Adipocyte (in vitro differentiated cells): Measurements from ENCODE around the gene SETD1A.
"Not testable (repeated sequence)": the region's sequence is repeated elsewhere in the genome, so short reads cannot be mapped to it uniquely, and the experiment has no call there.

Experiments used
- DNase-seq: peaks from one replicate; pipeline ENCODE4 v3.0.0-alpha.2; 2015; ENCODE audit warnings: low read depth
- H3K27me3 ChIP-seq: replicated peaks from 2 replicates; pipeline ENCODE4 v1.7.0; 2013; ENCODE audit warnings: mild to moderate bottlenecking, low read length, moderate library complexity; ENCODE audit not compliant: control insufficient read depth, insufficient read depth
- H3K36me3 ChIP-seq: 2 replicates; pipeline ENCODE4 v1.7.0; 2013; ENCODE audit warnings: low read length, mild to moderate bottlenecking, moderate library complexity; ENCODE audit not compliant: control insufficient read depth, insufficient read depth, severe bottlenecking
- H3K4me1 ChIP-seq: 2 replicates; pipeline ENCODE4 v1.7.0; 2013; ENCODE audit warnings: mild to moderate bottlenecking, low read length, moderate library complexity; ENCODE audit not compliant: control insufficient read depth, insufficient read depth
- H3K4me3 ChIP-seq: 2 replicates; pipeline ENCODE4 v1.7.0; 2013; ENCODE audit warnings: mild to moderate bottlenecking, low read length, moderate library complexity
- H3K9ac ChIP-seq: 2 replicates; pipeline ENCODE4 v1.7.0; 2013; ENCODE audit warnings: mild to moderate bottlenecking, low read length, moderate library complexity
- H3K9me3 ChIP-seq: 2 replicates; pipeline ENCODE4 v1.7.0; 2013; ENCODE audit warnings: mild to moderate bottlenecking, low read length, moderate library complexity; ENCODE audit not compliant: control insufficient read depth

SETD1A gene

DNA sequence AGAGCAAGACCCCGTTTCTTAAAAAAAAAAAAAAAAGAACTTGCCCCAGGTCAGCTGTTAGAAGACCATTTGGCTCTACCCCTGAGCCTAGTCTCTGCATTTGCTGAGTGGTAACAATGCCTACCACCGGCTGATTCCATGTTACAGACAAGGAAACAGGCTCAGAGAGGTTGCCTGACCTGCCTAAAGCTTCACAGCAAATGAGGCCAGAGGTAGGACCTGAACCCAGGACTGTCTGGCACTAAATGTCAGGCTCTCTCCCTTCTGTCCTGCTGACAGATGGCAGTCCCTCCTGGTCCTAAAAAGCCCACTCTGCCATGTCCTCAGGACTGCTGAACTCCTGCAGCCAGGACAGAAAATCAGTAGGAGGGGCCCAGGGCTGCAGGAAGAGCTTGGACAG lies 47.1 kb downstream of the SETD1A start:
- Histone ChIP-seq H3K9ac (no peak overlapping the region), H3K36me3 (no peaks in the 10 kb centered on the region), H3K9me3 (no peaks in the 10 kb centered on the region), H3K4me3 (no peak overlapping the region), H3K27me3 (no peaks in the 10 kb centered on the region), H3K4me1 (peaks cover 10% of the 10 kb centered on the region)
- no peak for DNase-seq

DNA sequence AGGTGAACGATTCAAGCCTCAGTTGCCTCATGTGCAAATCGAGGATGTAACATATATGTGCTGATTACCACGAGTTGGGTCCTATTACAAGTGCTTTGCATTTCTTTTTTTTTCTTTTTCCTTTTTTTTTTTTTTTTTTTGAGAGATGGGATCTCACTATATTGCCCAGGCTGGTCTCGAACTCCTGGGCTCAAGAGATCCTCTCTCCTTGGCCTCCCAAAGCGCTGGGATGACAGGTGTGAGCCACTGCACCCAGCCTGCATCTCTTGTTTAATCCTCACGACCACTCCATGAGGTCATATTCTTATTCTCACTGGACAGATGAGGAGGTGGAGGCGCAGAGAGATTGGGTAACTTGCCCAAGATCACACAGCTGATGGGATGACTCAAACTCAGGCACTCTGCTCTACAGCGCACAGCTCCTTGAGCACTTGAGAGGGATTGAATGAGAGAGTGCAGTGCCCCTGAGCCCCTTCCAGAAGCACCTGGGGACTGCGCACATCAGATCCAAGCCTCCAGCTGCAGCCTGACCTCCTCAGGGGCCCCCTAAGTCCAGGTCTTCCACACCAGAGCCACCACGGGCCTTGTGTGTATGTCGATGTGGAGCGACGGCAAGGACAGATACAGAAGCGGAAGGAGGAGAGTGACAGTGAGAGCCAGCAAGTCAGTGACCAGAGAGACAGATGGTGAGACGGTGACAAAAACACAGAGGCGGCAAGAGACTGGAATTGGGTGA lies 48.0 kb downstream of the SETD1A start:
- no peak overlapping the region for H3K4me3 ChIP-seq
- H3K9me3 ChIP-seq, result no peaks in the 10 kb centered on the region
- H3K27me3 ChIP-seq, result no peaks in the 10 kb centered on the region
- H3K36me3 ChIP-seq, result no peaks in the 10 kb centered on the region
- DNase-seq, result no peak
- H3K4me1 ChIP-seq, result peaks cover 4% of the 10 kb centered on the region
- H3K9ac ChIP-seq, result no peak overlapping the region

DNA sequence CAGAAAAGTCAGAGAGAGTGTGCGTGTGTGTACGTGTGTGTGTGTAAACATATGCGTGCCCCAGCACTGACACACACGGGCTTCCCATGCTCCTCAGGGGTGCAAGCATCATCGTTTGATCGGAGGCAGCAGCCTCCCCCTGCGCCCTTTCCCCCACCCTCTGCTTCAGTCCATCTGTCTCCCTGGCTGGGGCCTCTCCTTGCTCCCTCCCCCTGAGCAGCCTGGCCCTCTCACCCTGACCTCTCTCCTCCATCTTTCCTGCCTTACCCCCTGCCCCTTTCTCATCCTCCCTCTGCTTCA lies 48.5 kb downstream of the SETD1A start:
- no peak for DNase-seq
- H3K4me1 ChIP-seq, result peaks cover 4% of the 10 kb centered on the region
- no peaks in the 10 kb centered on the region for H3K36me3 ChIP-seq
- no peak overlapping the region for H3K4me3 ChIP-seq
- no peak overlapping the region for H3K9ac ChIP-seq
- no peaks in the 10 kb centered on the region for H3K9me3 ChIP-seq
- H3K27me3 ChIP-seq, result peaks cover 3% of the 10 kb centered on the region

DNA sequence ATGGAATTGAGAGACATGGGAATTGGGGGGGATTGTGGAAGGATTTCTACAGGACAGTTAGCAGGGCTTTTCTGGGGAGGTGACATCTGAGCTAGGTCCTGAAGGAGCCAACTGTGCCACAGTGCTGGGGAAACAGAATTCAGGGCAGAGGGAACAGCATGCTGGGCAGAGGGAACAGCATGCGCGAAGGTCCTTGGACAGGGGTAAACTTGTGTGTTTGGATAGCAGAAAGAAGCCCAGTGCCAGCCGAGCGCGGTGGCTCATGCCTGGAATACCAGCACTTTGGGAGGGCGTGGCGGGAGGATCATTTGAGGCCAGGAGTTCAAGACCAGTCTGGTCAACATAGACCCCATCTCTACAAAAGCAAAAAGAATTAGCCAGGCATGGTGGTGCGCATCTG lies 49.0 kb downstream of the SETD1A start:
- DNase-seq, result no peak
- H3K27me3 ChIP-seq, result peaks cover 8% of the 10 kb centered on the region
- no peak overlapping the region for H3K4me3 ChIP-seq
- H3K9ac ChIP-seq, result no peak overlapping the region
- H3K4me1 ChIP-seq, result peaks cover 4% of the 10 kb centered on the region
- H3K9me3 ChIP-seq, result no peaks in the 10 kb centered on the region
- no peaks in the 10 kb centered on the region for H3K36me3 ChIP-seq

DNA sequence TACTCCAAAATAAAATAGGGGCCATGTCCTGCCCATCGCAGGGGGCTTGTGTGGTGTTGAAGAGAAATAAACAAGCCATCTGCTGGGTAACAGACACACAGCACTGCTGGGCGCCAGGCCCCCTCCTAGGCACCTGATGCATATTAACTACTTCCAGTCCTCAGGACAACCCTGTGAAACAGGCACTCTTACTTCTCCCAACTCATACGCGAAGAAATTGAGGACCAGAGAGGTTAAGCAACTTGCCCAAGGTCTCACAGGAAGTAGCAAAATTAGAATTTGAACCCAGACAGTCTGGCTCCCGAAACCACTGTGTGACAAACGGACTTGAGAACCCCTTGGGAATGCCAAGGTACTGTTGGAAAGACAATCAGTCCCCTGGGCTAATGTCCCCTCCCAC lies 50.1 kb downstream of the SETD1A start:
- Histone ChIP-seq H3K36me3 (no peaks in the 10 kb centered on the region), H3K4me1 (no peaks in the 10 kb centered on the region), H3K9ac (no peak overlapping the region), H3K4me3 (no peak overlapping the region), H3K9me3 (no peaks in the 10 kb centered on the region), H3K27me3 (peaks cover 19% of the 10 kb centered on the region)
- no peak for DNase-seq

DNA sequence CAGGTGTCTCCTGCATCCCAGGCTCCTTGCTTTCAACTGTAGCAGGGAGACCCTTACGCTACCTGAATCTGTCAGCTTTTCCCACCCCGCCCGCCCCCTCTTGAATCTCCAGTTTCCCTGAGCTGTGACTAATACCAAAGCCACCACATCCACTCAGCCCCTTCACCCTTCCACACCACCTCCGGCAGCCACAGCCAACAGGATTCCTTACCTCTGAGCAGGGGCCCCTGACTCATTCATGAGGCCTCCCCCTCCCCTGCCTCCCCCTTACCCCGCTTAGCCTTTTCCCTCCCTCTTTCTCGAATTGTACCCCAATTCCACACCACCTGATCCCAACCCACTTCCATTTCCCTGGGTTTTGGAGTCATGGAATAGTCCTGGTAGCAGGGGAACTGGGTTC lies 50.6 kb downstream of the SETD1A start:
- Histone ChIP-seq H3K9me3 (no peaks in the 10 kb centered on the region), H3K9ac (no peak overlapping the region), H3K4me1 (no peaks in the 10 kb centered on the region), H3K36me3 (no peaks in the 10 kb centered on the region), H3K27me3 (peaks cover 19% of the 10 kb centered on the region), H3K4me3 (no peak overlapping the region)
- peak; percentile 31 for DNase-seq

DNA sequence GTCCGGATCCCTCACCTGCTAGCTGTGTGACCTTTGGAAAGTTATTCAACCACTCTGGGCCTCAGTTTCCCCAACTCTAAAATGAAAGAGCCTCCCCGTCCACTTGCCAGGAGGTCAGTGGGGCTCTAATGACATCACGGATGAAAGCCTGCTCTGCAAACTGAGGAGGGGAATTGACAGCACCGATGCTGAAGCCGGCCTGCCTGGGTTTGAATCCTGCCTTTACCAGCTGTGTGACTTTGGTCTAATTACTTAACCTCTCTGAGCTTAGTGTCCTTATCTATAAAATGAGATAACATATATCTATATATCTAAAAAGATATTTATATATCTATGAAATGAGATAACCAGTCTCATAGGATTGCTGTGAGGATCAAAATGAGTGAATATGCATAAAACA lies 51.0 kb downstream of the SETD1A start:
- Histone ChIP-seq H3K36me3 (no peaks in the 10 kb centered on the region), H3K4me3 (no peak overlapping the region), H3K4me1 (no peaks in the 10 kb centered on the region), H3K9me3 (no peaks in the 10 kb centered on the region), H3K9ac (no peak overlapping the region), H3K27me3 (peaks cover 19% of the 10 kb centered on the region)
- DNase-seq, result no peak

DNA sequence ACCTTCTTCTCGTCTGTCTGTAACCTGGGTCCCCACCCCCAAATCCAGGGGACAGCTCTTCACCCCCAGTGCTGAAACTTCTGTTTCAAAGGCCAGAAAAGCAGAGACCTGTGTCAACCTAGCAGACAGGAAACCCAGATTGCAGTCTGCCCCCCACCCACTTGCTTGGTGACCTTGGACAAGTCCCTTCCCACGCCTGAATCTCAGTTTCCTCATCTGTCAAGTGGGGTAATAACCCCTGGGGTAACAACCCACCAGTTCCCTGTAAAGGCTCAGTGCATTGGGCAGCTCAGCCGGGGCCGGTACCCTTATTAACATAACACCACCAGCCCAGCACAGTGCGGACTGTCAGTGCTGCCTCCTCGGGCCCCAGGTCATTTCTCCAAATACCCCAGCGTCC lies 51.6 kb downstream of the SETD1A start:
- Histone ChIP-seq H3K36me3 (no peaks in the 10 kb centered on the region), H3K4me1 (no peaks in the 10 kb centered on the region), H3K27me3 (peaks cover 19% of the 10 kb centered on the region), H3K4me3 (no peak overlapping the region), H3K9ac (no peak overlapping the region), H3K9me3 (no peaks in the 10 kb centered on the region)
- DNase-seq, result no peak

DNA sequence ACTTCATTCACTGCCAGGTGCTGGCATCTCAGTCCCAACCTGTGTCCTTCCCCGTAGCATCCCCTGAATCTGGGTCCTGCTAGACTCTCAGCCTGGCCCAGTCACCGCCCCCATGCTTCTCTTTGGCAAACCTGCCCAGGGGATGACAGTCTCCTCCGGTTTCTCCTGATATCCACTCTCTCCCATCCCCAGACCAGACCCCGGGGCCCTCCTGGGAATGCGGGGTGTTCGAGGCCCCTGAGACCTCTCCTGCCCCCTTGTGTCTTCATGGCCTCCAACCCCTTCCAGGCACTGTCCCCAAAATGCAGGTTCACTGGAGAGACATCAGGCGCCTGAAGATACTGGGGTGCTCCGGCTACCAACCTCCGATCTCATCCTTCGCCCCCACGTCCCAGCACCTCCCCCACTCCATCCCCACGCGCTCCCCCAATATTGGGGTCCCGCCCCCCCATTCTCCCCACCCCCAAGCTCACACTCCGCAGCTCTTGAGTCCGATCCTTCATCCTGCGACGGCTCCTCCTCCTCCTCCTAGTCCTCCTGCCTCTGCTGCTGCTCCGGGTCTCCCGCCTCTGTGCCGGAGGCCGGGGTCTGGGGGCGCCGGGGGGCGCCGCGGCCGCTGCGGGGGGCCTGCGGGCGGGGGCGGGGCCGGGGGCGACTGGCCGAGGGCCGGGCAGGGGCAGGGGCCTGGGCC lies 52.5 kb downstream of the SETD1A start:
- no peaks in the 10 kb centered on the region for H3K4me1 ChIP-seq
- H3K9ac ChIP-seq, result no peak overlapping the region
- H3K4me3 ChIP-seq, result no peak overlapping the region
- no peaks in the 10 kb centered on the region for H3K9me3 ChIP-seq
- DNase-seq, result no peak
- H3K27me3 ChIP-seq, result peaks cover 19% of the 10 kb centered on the region
- no peaks in the 10 kb centered on the region for H3K36me3 ChIP-seq

DNA sequence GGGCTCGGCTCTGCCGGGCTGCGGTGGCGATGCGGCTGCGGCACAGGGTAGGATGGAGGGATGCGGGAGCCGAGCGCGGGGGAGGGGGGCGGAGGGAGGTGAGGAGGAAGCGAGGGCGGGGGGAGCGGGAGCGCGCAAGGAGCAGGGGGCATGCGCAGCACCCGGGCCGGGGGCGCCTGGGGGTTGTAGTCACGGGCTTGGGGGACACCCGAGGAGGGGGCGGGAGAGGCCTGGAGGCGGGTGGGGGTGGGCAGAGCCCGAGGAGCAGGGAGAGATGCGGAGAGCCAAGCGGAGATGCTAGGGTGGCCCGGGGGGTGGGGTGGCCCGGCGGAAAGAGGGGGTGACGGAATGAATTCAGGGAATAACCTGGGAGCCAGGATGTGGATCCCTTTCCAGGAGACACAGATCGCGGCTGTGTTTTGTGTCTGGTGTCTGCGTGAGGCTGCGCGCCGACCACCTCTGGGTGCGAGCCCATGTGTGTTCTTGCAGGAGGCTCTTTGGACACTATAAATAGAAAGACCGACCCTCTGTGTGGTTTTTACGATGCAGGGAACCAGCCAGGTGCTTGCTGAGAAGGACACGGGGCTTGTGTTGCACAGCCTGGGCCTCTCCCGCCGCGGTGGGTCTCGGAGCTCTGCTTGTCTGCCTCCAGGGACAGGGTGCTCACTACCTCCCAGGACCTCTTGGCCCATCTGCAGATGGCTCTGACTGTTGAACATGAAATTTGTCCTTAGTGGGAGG lies 53.2 kb downstream of the SETD1A start, which contains the start of gene STX1B:
Gene STX1B (minus strand): TSS at position 54 of the 741 bp plus-strand sequence. CDS start 242 bp downstream, outside the sequence.
- H3K4me1 ChIP-seq, result no peaks in the 10 kb centered on the region
- no peak within 1 kb of the TSS for H3K4me3 ChIP-seq
- H3K9me3 ChIP-seq, result no peaks in the 10 kb centered on the region
- no peak within 1 kb of the TSS for H3K9ac ChIP-seq
- DNase-seq, result peak; percentile 70
- peaks cover 19% of the 10 kb centered on the region for H3K27me3 ChIP-seq
- H3K36me3 ChIP-seq, result no peaks in the 10 kb centered on the region

DNA sequence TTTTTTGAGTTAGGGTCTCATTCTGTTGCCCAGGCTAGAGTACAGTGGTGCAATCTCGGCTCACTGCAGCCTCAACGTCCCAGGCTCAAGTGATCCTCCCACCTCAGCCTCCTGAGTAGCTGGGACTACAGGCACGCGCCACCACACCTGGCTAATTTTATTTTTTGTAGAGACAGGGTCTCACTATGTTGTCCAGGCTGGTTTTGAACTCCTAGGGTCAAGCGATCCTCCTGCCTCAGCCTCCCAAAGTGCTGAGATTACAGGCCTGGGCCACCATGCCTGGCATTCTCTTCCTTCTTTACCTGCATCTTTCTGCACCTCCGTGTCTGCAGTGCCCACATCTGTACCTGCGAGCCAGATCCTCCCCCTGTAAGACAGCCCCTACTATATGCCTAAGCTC lies 54.3 kb downstream of the SETD1A start:
- H3K36me3 ChIP-seq, H3K9ac ChIP-seq, H3K9me3 ChIP-seq, DNase-seq, H3K4me1 ChIP-seq, H3K4me3 ChIP-seq: not testable (repeated sequence)
- H3K27me3 ChIP-seq, result peaks cover 19% of the 10 kb centered on the region
